WERI-Rb-1 (cell line): Measurements from ENCODE around the gene ZFX.

Experiments used
- DNase-seq: peaks from one replicate; pipeline ENCODE4 v3.0.0-alpha.2; 2020
- H3K27ac ChIP-seq: fragments of 250-450 bp; sonication (Bioruptor Pico); 2 replicates; pipeline ENCODE4 v1.5.1; 2020; ENCODE audit warnings: mild to moderate bottlenecking, moderate library complexity
- H3K27me3 ChIP-seq: fragments of 250-450 bp; sonication (Bioruptor Pico); 2 replicates; pipeline ENCODE4 v1.5.1; 2021; ENCODE audit warnings: mild to moderate bottlenecking, low read depth, moderate library complexity; ENCODE audit not compliant: insufficient read depth, severe bottlenecking
- H3K36me3 ChIP-seq: fragments of 250-450 bp; sonication (Bioruptor Pico); 2 replicates; pipeline ENCODE4 v1.5.1; 2020; ENCODE audit warnings: mild to moderate bottlenecking, moderate library complexity
- H3K4me3 ChIP-seq: 2 replicates; pipeline ENCODE4 v1.5.1; 2011; ENCODE audit warnings: low read depth, mild to moderate bottlenecking, control low read depth, low read length
- H3K9me3 ChIP-seq: fragments of 250-450 bp; sonication (Bioruptor Pico); 2 replicates; pipeline ENCODE4 v1.5.1; 2021; ENCODE audit warnings: mild to moderate bottlenecking, moderate library complexity; ENCODE audit not compliant: severe bottlenecking
- TF ChIP-seq, protein P1 (sequence below): IDR thresholded peaks from 2 replicates; pipeline ENCODE4 v1.5.1; 2011; ENCODE audit warnings: low read depth, mild to moderate bottlenecking, control low read depth, inconsistent platforms, low read length

The ZFX gene

DNA sequence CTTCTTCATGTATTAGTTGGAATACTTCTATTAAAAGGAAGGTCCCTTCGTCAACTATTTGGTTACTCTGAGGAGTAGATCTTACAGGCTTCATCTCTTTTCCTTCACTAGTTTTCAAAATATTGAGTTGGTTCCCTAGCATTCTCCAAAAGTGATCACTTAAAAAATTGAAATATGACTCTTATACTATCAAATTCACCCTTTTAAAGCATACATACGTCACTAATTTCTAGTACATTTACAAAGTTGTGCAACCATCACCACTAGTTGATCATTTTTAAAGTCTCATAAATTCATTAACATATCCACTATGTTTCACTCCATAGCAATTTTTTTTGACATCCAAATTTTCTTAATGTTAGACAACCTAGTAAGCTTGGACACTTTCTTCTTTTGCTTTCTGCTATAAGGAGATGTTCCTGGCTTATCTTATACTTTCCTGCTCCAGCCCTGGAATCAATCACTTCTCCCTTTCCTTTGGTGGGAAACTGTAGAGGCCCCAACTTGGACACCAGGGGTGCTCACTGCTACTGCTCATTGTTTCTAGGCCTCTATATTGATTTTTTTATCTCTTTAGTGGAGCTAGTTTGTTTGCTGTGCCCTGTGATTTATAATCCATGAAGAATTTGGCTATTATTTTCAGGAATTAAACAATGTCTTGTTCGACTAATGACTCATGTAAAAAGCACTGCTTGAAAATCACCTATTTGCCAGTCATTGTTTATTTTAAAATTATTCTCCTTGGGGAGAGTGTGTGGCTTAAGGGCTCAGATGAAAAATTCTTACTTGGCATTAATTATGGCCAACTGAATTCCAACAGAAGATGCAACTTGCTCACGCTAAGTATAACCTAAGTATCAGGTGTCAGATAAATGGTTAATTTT lies 4.0 kb upstream of the ZFX start:
- Histone ChIP-seq H3K27me3 (no peaks in the 10 kb centered on the region), H3K36me3 (peaks cover 2% of the 10 kb centered on the region; the same call in 1 of the 2 replicates), H3K4me3 (no peak overlapping the region), H3K27ac (no peak overlapping the region), H3K9me3 (no peaks in the 10 kb centered on the region)
- TF ChIP-seq, protein P1, sequence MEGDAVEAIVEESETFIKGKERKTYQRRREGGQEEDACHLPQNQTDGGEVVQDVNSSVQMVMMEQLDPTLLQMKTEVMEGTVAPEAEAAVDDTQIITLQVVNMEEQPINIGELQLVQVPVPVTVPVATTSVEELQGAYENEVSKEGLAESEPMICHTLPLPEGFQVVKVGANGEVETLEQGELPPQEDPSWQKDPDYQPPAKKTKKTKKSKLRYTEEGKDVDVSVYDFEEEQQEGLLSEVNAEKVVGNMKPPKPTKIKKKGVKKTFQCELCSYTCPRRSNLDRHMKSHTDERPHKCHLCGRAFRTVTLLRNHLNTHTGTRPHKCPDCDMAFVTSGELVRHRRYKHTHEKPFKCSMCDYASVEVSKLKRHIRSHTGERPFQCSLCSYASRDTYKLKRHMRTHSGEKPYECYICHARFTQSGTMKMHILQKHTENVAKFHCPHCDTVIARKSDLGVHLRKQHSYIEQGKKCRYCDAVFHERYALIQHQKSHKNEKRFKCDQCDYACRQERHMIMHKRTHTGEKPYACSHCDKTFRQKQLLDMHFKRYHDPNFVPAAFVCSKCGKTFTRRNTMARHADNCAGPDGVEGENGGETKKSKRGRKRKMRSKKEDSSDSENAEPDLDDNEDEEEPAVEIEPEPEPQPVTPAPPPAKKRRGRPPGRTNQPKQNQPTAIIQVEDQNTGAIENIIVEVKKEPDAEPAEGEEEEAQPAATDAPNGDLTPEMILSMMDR = no peak
- DNase-seq = no peak

DNA sequence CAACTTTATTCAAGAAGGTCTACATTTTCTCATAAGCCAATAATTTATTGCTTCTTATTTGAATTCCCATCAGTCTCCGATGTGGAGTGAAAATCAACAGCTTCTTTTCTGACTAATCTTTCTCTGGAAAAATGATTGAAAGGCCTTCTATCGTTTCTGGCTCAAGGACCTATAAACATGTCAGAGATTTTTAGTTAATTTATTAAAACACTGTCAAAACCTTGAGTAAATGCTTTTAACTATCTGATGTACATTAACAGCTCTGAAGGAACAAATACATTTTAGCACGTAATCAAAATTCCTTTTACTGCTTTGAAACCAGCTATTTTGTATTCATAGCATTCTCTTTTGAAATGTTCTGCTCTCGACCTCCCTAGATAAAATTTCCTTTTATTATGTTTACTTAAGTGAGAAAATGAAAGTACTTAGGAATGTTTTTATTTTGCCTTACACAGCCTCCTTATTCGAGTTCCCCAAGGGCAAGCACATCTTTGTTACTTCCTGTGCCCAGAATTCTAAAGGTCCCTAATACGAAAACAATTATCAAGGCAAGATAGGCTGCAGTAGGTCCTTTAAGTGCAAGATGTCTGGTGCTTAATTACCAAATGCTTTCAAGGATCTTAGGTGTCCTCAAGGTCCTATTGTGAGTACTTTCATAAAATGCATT lies 3.1 kb upstream of the ZFX start:
- no peak overlapping the region for H3K27ac ChIP-seq
- no peak overlapping the region for H3K4me3 ChIP-seq
- no peak for DNase-seq

DNA sequence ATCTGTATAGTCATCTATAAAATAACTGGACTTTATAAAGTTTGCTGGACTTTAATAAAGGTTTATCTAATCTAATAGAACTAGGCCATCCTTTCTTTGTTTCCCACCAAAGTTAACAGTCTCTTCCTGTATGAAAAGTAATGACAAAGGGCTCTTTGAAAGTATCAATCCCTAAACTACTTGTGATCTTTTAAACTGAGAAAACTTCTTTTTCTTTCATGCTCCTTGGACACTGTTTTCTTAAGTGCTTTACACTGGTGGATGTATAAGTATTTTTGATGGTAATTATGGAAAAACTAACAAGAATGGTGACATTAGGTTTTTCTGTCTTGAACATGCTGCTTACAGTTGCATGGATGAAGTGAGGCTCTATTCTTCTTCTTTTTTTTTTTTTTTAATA lies 2.4 kb upstream of the ZFX start:
- no peak overlapping the region for H3K4me3 ChIP-seq

More for the DNA sequence above, 3.1 kb upstream of the ZFX start:
- Histone ChIP-seq H3K9me3 (no peaks in the 10 kb centered on the region), H3K36me3 (peaks cover 3% of the 10 kb centered on the region; the same call in 1 of the 2 replicates), H3K27me3 (no peaks in the 10 kb centered on the region)
- TF ChIP-seq, protein P1 = no peak

DNA sequence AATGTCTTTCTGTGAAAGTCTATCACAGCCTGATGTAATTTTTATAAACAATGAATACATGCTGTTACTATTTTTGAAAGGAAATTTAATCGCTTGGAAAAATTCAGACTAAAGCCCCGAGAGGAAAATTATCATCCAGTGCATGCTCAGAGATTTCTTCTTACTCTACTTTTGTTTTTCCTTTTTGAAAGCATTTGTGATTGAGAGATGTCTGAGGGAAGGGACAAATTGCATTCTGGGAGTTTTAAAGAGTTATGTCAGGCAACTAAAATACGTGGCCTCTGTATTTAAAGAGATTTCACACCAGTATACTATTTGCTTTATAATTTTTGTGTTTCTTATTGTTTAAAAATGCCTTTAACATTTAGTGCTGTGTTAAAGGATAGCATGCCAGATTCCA lies 1.4 kb upstream of the ZFX start:
- H3K36me3 ChIP-seq = peaks cover 17% of the 10 kb centered on the region
- peak overlapping the region; percentile 99; the same call in 1 of the 2 replicates for H3K27ac ChIP-seq
- H3K9me3 ChIP-seq = no peaks in the 10 kb centered on the region
- TF ChIP-seq, protein P1 = no peak
- no peaks in the 10 kb centered on the region for H3K27me3 ChIP-seq
- no peak for DNase-seq
- H3K4me3 ChIP-seq = peak overlapping the region; percentile 75

More for the DNA sequence above, 2.4 kb upstream of the ZFX start:
- TF ChIP-seq, protein P1 = no peak
- no peaks in the 10 kb centered on the region for H3K9me3 ChIP-seq
- H3K36me3 ChIP-seq = peaks cover 8% of the 10 kb centered on the region
- DNase-seq = no peak
- H3K27ac ChIP-seq = no peak overlapping the region
- H3K27me3 ChIP-seq = no peaks in the 10 kb centered on the region

DNA sequence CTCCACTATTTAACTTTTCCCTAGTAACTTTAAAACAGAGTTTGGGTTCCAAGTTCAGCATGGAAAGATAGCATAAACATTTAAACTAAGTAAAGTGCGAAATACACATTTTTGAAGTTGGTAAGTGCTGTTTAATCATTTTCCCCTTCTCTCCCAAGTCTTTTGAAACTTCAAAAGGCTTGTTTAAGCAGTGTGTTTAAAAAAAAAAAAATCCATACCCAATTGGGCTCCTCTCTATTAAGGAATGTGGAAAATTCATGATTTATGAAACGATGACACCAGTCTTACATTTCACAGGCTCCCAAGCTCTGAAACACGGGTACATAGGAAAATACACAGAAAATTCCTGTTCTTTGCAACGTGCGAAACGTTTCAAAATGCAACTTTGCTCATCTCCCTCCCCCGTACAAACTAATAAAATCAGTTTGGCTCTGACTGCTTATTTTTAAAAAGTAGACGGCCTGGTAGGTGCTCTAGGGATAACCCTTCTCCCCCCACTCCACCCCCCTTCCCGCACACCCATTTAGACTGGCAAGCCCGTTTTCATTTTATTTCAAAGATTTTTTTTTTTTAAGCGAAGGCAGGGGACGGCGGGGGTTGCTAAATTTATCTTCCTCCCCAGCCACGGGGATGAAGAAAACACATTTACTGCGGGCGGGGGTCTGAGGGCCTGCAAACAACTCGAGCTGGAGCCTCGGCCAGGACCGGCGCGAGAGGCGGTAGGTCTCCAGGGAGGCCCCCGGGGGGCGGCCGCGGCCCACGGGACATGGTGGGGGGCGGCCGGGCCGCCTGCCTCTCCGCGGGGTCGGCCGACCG lies 786 bp upstream of the ZFX start:
- no peak for DNase-seq
- no peaks in the 10 kb centered on the region for H3K27me3 ChIP-seq
- H3K36me3 ChIP-seq = peaks cover 24% of the 10 kb centered on the region
- peak overlapping the region; percentile 75 for H3K4me3 ChIP-seq
- H3K27ac ChIP-seq = peak overlapping the region; percentile 99
- TF ChIP-seq, protein P1 = no peak
- H3K9me3 ChIP-seq = no peaks in the 10 kb centered on the region
